GM12874 (cell line): Measurements from ENCODE around the gene THAP6.

Experiments
- TF ChIP-seq, protein P1 (sequence below): IDR thresholded peaks from 2 replicates; pipeline ENCODE4 v1.5.1; 2011; ENCODE audit warnings: low read depth, mild to moderate bottlenecking, control low read depth, low read length, moderate library complexity; ENCODE audit not compliant: insufficient read depth

The THAP6 gene

DNA sequence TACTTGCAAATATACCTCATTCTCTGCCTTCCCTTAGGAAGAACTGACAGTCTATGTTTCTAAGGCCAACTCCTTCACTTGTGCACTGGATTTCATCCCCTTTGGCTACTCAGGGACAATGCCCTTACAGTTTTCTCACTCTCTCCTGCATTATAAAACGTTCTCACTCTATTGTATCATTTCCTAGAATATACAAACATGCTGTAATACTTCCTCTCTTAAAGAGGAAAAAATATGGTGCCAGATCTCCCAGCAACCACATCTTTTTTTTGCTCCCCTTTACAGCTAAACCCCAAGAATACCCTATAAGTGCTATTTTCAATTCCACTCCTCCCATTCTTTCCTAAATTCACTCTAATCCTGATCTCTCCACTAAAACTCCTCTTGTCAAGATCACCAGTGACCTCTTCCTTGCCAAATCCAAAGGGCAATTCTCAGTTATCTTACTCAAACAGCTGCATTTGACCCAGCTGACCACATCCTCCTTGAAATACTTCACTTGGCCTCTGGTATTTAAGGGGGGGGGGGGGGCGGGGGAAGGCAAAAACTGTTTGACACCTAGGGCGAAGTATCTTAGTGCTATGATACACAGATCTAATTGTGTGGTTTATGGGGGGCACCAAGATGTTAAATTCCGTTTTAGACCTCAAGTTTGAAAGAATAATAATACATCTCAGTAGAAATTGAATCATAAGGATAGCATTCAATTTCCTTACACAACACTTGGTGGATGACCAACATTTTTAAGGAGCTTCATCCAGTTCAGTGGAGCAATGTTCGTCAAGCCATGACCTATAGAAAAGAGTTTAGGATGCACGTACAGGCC, 1.7 kb upstream of the THAP6 start:
- TF ChIP-seq, protein P1, sequence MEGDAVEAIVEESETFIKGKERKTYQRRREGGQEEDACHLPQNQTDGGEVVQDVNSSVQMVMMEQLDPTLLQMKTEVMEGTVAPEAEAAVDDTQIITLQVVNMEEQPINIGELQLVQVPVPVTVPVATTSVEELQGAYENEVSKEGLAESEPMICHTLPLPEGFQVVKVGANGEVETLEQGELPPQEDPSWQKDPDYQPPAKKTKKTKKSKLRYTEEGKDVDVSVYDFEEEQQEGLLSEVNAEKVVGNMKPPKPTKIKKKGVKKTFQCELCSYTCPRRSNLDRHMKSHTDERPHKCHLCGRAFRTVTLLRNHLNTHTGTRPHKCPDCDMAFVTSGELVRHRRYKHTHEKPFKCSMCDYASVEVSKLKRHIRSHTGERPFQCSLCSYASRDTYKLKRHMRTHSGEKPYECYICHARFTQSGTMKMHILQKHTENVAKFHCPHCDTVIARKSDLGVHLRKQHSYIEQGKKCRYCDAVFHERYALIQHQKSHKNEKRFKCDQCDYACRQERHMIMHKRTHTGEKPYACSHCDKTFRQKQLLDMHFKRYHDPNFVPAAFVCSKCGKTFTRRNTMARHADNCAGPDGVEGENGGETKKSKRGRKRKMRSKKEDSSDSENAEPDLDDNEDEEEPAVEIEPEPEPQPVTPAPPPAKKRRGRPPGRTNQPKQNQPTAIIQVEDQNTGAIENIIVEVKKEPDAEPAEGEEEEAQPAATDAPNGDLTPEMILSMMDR = no peak

DNA sequence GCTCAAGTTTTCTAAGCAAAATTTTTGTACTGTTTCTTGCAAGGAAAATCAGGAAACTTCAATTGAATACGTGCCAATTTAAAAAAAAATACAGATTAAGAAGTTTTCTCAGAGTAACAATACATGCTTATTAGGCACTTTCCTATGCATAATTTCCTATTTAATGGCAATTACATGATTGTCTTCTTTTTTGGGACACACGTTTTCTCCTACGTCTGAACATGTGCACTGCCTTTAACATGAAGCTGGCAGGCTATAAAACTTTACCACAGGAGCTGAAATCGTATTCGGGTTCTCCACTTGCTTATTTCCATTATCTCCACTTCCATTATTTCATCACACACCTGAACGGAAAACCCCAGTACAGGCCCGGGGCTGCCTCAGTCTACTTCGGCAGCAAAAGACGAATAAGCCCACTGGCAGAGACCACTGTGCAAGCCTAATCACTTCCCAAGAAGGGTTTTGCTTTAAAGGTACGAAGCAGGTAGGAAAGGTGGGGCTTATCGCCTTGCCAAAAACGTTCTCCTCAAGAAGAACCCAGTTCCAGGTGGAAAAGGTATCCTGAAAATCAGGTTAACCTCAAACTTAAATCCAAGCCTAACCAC, 645 bp upstream of the THAP6 start:
- TF ChIP-seq, protein P1 = no peak

DNA sequence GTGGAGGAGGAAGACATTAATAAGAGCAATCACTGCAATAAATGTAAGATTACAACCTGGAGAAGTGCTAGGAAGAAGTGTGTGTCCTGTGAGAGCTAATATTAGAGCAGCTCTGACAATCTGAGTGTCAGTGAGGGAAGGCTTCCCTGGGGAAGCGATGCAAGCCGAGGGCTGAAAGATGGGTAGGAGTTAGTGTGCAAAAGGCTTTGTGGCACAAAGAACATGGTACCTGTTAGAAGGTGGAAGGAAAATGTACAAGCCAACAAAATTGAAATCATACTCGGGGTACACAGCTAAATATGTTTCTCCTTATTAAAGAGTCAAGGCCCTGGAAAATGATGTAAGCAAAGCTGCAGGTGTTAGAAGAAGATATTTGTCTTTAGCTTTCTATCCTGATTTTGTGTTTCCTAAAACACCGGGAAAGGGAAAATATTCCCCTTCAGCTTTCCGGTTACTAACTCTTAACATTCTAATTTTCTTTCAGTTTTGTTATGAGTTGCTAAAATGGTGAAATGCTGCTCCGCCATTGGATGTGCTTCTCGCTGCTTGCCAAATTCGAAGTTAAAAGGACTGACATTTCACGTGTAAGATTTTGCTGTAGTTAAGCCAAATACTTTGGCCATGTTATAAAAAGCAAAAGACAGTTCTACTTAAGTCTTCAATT, 808 bp downstream of the THAP6 start:
- TF ChIP-seq, protein P1 = no peak

DNA sequence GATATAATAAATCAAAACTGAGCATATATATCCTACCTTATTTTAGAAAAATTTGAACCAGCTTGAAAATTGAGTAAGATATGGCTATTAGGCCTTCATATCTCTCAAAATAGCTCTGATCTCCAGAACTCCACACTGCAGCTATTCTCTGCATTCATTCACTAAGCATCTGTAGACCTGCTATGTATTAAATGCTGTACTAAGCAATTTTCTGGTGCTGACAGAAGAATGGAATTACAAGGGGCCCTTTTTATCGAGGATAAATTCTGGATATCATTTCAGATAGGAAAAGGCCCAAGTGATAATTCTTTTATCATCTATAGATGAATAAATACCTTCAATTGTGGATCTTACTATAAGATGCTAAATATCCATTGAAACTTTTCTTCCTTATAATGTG, 1.9 kb downstream of the THAP6 start:
- TF ChIP-seq, protein P1 = no peak

DNA sequence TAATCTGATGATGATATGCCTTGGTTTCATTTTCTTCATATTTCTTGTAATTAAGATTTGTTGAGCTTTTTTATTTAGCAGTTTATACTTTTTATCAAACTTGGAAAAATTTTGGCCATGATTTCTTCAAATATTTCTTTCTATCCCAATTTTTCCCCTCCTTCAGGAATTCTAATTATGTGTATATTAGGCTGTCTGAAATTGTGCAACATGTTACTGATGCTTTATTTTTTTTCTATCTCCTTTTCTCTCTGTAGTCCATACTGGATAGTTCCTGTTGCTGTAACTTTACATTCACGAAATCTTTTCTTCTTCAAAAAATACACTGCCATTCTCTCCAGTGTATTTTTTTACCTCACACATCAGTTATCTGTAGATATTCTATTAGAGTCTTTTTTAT, 10.8 kb downstream of the THAP6 start:
- TF ChIP-seq, protein P1 = no peak

DNA sequence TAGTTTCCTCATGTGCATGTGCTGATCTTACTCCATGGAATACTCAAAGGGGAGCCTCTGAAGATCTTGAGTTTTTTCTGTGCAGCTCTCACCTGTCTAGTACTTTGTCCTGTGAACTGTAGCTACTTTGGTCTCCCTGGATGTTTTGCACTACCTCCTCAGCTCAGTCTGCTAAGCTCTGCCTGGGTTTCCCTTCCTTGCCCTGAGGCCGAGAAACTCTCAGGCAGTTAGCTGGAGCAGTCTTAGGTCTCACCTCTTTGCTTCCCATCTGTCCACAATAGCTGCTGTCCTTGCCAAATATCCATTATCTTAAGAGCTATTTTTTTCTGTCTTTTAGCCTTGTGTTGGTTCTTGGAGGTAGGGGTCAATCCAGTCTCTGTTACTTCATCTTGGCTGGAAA, 11.6 kb downstream of the THAP6 start:
- TF ChIP-seq, protein P1 = no peak

DNA sequence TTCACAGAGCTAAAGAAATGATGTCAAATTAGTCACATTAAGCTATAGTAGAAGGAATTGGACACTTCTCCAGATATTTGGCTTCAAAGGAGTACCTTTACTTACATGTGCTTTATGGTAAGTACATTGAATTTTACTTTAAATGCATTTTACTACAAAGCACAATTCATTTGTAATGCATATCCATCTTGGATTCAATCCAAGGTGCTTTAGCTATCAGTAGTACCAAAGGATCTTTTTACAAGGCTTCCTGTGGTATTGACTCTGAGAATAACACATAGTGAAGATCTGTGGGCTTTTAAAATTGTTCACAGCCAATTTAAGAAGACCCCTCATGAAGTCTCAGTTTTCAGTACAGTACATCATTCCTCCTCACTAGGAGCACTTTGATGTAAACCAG, 13.2 kb downstream of the THAP6 start:
- TF ChIP-seq, protein P1 = no peak
